IPS-18a (cell line): ENCODE results near the gene PDCD1.

Experiments used
- H3K27ac ChIP-seq: one replicate; pipeline ENCODE4 v1.5.1; 2013; ENCODE audit warnings: low read length
- H3K27me3 ChIP-seq: one replicate; pipeline ENCODE4 v1.6.1; 2013; ENCODE audit warnings: mild to moderate bottlenecking, low read length; ENCODE audit not compliant: control insufficient read depth, insufficient read depth
- H3K36me3 ChIP-seq: one replicate; pipeline ENCODE4 v1.6.1; 2013; ENCODE audit warnings: low read depth, low read length; ENCODE audit not compliant: control insufficient read depth
- H3K4me1 ChIP-seq: one replicate; pipeline ENCODE4 v1.6.1; 2013; ENCODE audit warnings: low read depth, low read length; ENCODE audit not compliant: control insufficient read depth
- H3K4me3 ChIP-seq: one replicate; pipeline ENCODE4 v1.5.1; 2013; ENCODE audit warnings: low read length
- H3K9ac ChIP-seq: one replicate; pipeline ENCODE4 v1.6.1; 2013; ENCODE audit warnings: mild to moderate bottlenecking, low read length, moderate library complexity
- H3K9me3 ChIP-seq: one replicate; pipeline ENCODE4 v1.6.1; 2013; ENCODE audit warnings: low read depth, low read length; ENCODE audit not compliant: control insufficient read depth

Gene PDCD1

DNA sequence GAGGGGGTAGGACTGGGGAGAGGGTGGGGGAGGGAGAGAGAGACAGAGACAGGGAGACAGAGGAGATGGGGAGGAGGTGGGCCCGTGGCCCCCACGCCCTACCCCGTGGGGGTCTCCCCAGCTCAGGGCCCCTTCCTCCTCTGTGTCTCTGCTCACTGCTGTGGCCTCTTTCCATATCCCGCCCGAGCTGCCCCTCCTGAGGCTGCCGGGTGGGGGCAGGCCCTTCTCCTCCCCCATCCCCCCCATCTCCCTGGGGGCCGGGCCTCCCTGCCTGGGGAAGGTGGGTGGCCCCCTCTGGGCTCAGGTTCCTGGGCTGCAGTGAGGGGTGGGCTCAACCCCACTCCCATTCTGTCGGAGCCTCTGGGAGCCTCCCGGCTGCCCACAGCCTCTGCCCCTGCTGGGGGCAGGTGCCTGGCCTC is 332 bp upstream of the PDCD1 start:
- H3K4me1 ChIP-seq, result no peaks in the 10 kb centered on the region
- no peaks in the 10 kb centered on the region for H3K9me3 ChIP-seq
- no peaks in the 10 kb centered on the region for H3K36me3 ChIP-seq
- H3K27ac ChIP-seq, result no peak overlapping the region
- no peaks in the 10 kb centered on the region for H3K27me3 ChIP-seq
- H3K4me3 ChIP-seq, result no peak overlapping the region
- H3K9ac ChIP-seq, result no peak overlapping the region

DNA sequence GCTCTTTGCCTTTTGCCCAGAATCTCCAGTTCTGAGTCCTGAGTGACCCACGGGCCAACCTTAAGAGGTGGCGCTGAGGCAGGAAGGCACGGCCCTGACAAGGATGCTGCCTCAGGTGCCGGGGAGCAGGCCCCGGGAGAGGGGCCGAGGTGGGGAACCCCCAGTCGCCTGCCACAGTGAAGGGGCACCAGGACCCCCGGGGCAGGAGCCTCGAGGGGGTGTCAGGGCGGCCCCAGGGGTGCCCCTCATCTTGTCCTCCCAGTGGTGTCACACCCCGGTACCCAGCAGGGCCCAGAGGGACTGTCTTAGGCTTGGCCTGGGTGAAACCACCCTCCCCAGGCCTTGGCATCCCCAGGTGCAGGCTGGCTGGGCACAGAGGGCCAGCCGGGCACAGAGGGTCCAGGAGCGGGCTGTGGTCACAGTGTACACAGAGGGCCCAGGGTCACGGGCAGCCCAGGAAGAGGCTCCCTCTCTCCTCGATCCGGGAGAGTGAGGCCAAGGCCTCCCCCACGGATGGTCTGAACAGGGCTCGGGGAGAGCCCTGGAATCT is 1.0 kb downstream of the PDCD1 start:
- Histone ChIP-seq H3K4me1 (no peaks in the 10 kb centered on the region), H3K27ac (no peak overlapping the region), H3K27me3 (no peaks in the 10 kb centered on the region), H3K9me3 (no peaks in the 10 kb centered on the region), H3K36me3 (no peaks in the 10 kb centered on the region), H3K9ac (no peak overlapping the region), H3K4me3 (no peak overlapping the region)

DNA sequence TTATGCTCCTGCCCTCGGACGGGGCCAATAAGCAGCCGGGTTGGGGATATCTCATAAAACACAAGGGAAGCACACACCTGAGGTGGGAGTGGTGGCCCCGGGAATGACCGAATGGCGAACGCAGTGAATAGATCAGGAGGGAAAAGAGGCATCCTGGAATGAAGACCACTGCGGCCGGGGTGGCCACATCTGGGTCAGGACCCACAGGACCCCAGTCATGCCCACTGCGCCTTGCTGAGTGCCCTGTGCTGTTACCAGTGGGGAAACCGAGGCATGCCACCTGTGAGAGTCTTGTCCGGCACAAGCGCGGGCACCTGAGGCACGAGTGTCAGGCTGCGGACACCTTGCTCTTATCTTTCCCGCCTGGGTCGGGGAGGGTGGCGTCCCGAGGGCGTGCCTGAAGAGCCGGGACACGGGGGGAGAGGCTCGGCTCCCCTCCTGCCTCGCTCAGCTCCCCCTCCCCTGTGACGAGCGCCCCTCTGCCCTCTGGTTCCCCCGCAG is 1.6 kb downstream of the PDCD1 start:
- H3K4me3 ChIP-seq, result no peak overlapping the region
- no peaks in the 10 kb centered on the region for H3K36me3 ChIP-seq
- no peak overlapping the region for H3K27ac ChIP-seq
- H3K4me1 ChIP-seq, result no peaks in the 10 kb centered on the region
- no peaks in the 10 kb centered on the region for H3K27me3 ChIP-seq
- no peak overlapping the region for H3K9ac ChIP-seq
- no peaks in the 10 kb centered on the region for H3K9me3 ChIP-seq

DNA sequence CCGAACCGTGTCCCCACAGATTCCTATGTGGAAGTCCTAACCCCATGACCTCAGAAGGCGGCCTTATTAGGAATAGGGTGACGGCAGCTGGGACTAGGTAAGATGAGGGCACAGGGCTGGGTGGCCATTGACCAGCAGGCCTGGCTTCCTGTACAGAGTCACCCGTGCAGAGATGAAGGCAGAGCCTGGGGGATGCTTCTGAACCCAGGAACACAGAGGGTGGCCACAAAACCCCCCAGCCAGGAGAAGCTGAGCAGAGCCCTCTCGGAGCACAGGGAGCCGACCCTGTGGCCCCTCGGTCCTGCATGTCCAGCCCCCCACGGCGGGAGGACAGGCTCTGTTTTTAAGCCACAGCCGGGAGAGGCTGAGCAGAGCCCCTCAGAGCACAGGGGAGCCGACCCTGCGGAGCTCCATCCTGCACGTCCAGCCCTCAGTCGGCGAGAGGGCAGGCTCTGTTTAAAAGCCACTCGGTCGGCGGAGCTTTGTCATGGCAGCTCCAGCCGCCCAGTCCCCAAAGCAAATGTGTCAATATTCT is 2.7 kb downstream of the PDCD1 start:
- no peaks in the 10 kb centered on the region for H3K27me3 ChIP-seq
- no peaks in the 10 kb centered on the region for H3K9me3 ChIP-seq
- no peak overlapping the region for H3K9ac ChIP-seq
- no peak overlapping the region for H3K27ac ChIP-seq
- H3K36me3 ChIP-seq, result no peaks in the 10 kb centered on the region
- no peak overlapping the region for H3K4me3 ChIP-seq
- H3K4me1 ChIP-seq, result no peaks in the 10 kb centered on the region

DNA sequence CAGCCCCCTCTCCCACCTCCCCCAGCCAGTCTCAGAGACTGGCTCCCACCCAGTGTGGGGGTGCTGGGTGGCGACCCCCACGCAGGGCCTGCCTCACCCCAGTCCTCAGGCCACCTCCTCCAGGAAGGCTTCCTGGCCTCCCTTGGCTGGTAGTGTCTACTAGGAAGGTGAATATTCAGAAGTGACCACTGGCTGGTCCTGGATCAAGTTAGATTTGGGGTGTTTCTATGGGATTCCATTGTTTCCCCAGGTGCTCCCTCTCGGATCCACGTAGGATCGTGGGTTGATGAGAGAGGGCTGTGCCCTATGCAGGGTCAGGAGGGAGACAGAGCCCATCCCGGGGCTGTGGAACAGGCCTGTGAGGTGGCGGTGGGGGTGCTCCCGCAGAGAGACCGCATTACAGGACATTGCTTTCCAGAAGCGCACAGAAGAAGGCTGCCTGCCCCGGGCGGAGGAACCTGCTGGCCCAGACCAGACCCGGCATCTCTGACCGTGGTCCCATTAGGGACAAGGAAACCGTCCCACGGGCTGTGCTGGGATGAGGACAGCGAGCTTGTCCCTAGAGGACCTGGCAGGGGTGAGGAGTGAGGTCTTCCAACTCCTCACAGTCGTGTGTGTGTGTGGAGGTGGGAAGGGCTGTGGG is 3.3 kb downstream of the PDCD1 start:
- Histone ChIP-seq H3K4me1 (no peaks in the 10 kb centered on the region), H3K9ac (no peak overlapping the region), H3K4me3 (no peak overlapping the region), H3K27me3 (no peaks in the 10 kb centered on the region), H3K27ac (no peak overlapping the region), H3K36me3 (no peaks in the 10 kb centered on the region), H3K9me3 (no peaks in the 10 kb centered on the region)

DNA sequence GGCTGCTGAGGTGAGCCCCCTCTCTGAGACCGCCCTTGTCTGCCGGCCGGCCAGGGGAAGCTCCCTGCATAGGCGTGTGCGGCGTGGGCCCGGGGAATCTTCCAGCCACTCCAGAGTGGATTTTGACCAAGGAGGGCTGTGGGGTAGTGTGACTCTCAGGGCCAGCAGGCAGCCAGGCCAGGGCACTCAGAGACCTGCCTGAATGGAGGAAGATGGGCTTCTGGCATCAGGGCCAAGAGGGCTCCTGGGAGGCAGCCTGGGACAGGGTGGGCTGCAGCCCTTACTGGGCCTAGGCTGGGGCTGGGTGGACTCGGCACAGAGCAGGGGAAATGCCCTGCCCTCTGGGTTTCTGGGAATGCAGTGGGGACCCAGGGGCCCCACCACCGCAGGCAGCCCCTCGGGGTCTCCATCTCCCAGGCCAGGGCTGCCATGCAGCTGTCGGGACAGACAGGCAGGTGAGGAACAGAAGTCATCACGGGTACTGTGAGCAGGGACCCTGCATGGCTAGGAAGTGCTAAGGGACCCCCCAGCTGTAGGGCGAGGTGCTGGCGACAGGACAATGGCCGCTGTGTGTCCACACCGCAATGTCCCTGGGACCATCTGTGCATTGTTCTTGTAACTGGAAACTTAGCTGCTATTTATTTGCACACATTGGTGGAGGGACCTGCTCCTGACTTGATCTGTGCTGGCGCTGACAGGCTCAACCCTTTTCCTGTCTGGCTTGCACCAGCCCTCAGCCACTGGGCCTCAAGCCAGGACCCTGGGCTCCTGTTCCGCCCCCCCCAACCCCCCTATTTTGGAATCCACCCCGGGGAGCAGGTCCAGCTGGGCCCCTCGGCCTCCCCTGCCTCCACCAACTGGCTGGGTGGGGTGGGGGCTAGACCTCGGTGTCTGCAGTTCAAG is 4.1 kb downstream of the PDCD1 start:
- H3K9ac ChIP-seq, result no peak overlapping the region
- no peaks in the 10 kb centered on the region for H3K36me3 ChIP-seq
- H3K27ac ChIP-seq, result no peak overlapping the region
- no peak overlapping the region for H3K4me3 ChIP-seq
- H3K9me3 ChIP-seq, result no peaks in the 10 kb centered on the region
- no peaks in the 10 kb centered on the region for H3K27me3 ChIP-seq
- no peaks in the 10 kb centered on the region for H3K4me1 ChIP-seq

DNA sequence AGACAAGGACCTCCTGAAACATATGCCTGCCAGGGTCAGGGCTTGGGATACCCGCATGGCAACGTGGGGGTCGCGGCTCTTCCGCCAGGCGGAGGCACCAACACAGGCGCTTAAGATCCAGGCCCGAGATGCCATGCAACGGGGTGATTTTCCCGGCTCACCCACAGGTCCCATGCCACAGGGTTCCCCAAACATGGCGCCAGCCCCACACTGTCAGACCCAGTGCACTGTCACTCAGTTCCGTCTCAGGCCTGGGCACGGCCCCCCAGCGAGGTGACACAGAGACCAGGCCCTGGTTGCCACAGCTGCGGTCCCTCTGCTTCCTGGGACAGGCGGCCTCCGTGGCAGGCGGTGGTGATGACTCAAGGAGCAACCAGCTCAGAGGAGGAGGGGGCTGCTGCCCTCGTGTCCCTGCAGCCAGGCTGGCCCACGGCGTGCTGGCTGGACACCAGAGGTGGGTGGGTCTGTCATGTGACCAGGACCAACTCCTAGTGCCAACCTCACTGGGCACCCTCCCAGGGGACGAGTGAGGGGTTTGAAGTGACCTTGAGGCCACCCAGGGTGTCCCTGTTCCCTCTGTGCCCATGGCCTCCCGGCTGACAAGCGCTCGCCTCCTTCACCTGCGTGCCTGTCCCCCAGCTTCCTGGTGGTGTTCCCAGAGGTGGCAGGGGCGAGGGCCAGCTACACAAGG is 4.9 kb downstream of the PDCD1 start:
- Histone ChIP-seq H3K4me1 (no peaks in the 10 kb centered on the region), H3K27me3 (no peaks in the 10 kb centered on the region), H3K27ac (no peak overlapping the region), H3K9ac (no peak overlapping the region), H3K36me3 (no peaks in the 10 kb centered on the region), H3K9me3 (no peaks in the 10 kb centered on the region), H3K4me3 (no peak overlapping the region)

DNA sequence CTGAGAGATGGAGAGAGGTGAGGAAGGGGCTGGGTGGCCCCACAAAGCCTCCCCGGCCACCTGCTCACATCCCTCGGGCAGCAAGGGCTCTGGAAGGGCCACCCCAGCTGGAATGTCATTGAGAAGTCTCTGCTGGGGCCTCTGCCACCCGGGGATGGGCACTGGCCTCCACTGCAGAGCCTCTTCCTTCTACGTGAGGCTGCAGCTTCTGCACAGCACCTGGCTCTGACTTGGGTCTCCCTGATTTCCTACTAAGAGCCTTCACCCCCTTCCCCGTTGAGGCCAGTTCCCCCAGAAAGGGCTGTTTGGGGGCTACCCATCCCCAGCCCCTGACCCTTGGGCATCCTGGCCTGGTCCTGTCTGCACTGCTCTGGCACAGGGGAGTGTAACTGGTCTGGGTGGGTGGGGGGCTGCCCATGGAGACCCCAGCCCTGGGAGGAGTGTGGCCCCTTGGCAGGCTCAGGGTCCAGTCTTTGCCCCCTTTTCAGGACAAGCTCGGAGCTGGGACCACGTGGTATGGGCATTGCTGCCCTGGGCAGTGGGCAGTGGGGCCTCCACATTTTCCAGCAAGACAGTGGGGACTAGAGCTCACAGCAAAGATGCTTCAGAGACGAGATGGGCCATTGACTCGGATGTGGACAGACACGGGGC is 5.6 kb downstream of the PDCD1 start:
- H3K9me3 ChIP-seq, result no peaks in the 10 kb centered on the region
- no peak overlapping the region for H3K9ac ChIP-seq
- H3K36me3 ChIP-seq, result no peaks in the 10 kb centered on the region
- no peak overlapping the region for H3K4me3 ChIP-seq
- no peaks in the 10 kb centered on the region for H3K4me1 ChIP-seq
- no peak overlapping the region for H3K27ac ChIP-seq
- no peaks in the 10 kb centered on the region for H3K27me3 ChIP-seq

DNA sequence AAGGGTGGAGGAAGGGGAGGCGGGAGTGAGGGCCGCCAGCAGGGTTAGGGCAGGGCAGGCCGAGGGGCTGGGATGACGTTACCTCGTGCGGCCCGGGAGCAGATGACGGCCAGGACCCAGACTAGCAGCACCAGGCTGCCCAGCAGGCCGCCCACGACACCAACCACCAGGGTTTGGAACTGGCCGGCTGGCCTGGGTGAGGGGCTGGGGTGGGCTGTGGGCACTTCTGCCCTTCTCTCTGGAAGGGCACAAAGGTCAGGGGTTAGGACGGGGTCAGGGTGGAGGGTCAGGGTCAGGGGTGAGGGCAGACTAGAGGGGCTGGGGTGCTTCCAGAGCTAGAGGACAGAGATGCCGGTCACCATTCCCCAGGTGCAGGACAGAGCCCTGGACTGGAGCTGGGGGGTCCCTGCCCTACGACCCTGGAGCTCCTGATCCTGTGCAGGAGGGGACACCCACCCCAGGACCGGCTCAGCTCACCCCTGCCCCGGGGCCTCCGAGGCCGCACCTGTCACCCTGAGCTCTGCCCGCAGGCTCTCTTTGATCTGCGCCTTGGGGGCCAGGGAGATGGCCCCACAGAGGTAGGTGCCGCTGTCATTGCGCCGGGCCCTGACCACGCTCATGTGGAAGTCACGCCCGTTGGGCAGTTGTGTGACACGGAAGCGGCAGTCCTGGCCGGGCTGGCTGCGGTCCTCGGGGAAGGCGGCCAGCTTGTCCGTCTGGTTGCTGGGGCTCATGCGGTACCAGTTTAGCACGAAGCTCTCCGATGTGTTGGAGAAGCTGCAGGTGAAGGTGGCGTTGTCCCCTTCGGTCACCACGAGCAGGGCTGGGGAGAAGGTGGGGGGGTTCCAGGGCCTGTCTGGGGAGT is 6.3 kb downstream of the PDCD1 start:
- Histone ChIP-seq H3K36me3 (no peaks in the 10 kb centered on the region), H3K4me3 (no peak overlapping the region), H3K9me3 (no peaks in the 10 kb centered on the region), H3K27ac (no peak overlapping the region), H3K9ac (no peak overlapping the region), H3K27me3 (no peaks in the 10 kb centered on the region), H3K4me1 (no peaks in the 10 kb centered on the region)

DNA sequence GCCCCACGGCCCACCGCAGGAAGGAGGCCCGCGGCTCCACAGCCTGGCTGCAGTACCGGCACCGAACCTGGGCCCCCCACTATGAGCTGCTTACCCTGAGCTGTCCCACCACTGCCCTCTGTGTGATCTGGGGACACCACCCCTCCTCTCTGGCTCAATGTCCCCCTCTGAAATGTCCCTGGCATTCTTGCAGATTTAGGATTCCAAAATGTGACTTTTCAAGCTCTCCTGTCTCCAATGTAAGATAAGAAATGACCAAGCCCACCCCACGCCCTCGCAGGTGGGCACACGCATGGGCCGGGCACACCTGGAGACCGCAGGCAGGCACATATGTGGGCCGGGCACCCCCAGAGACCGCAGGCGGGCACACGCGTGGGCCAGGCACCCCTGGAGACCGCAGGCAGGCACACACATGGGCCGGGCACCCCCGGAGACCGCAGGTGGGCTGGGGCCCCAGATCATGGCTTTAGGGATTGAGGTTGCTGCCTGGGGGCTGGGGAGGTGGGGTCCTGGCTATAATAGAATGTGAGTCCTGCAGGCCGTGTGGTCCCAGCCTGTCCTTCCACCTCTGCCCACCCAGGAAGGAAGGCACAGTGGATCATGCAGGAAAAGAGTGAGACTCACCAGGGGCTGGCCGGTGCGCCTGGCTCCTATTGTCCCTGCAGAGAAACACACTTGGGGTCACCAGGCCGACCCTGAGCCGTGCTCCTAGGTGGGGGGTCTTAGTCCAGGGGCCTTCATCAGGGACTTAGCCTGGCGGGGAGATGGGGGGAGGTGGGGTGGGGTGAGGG is 7.2 kb downstream of the PDCD1 start:
- Histone ChIP-seq H3K9ac (no peak overlapping the region), H3K27me3 (peaks cover under 1% of the 10 kb centered on the region)

More for the DNA sequence above, 7.2 kb downstream of the PDCD1 start:
- H3K27ac ChIP-seq, result no peak overlapping the region
- no peak overlapping the region for H3K4me3 ChIP-seq
- H3K9me3 ChIP-seq, result no peaks in the 10 kb centered on the region
- H3K36me3 ChIP-seq, result no peaks in the 10 kb centered on the region
- no peaks in the 10 kb centered on the region for H3K4me1 ChIP-seq
